ENCODE data around the gene YBX2.
A peak's percentile ranks its signal among the peaks of the same experiment; 100 is the strongest.

The YBX2 gene

GRCh38 chr17:7318121-7318860 lies 23.9 kb upstream of the YBX2 start:
- Histone ChIP-seq H3K36me3 (peaks cover 65% of the 10 kb centered on the region), H3K4me3 (ENCODE audit: low read depth in 1 of 2, low read length in 1 of 2) (no peak overlapping the region), H3K9me3 (no peaks in the 10 kb centered on the region), H3K27ac (no peak overlapping the region), H3K4me1 (ENCODE audit: control insufficient read depth in 1 of 2, insufficient read depth in 1 of 2, low read depth in 1 of 2, low read length in 1 of 2) (peaks cover 21 to 24% of the 10 kb centered on the region in 2 experiments), H3K27me3 (no peaks in the 10 kb centered on the region)
- no peak for TF ChIP-seq CTCF (IDR thresholded peaks at IDR 0.05)

DNA sequence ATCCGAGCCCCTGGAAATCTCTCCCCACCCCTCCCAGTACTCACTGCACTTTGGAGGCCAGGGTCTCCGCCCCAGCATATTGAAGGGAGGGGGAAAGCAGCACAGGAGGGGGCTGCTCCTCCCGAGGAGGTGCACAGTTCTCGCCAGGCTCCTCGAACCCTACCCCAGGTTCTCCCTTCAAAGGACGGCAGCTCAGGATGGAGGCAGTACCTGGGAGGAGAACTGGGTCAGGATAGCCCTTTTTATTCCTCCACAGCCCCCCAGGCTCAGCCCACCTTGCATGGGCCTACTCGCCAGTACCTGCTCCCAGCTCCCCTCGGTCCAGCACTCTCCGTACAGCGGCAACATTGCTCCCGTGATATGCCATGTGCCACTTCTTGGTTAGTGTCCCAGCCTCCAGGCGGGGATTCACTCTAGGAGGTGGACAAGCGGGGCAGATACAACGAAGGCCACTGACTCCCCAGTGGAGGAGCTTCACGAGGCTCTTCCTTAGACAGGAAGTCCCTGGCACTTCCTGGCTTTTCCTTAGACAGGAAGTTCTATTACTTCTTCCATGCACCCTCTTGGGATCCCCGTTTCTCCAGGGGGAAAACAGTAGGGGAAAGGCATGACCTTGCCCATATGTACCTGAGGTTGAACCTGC lies 22.8 kb upstream of the YBX2 start:
- Histone ChIP-seq H3K9me3 (no peaks in the 10 kb centered on the region), H3K4me1 (ENCODE audit: control insufficient read depth in 1 of 2, insufficient read depth in 1 of 2, low read depth in 1 of 2, low read length in 1 of 2) (peaks cover 21 to 24% of the 10 kb centered on the region in 2 experiments), H3K27ac (peak overlapping the region; percentile 35), H3K4me3 (ENCODE audit: low read depth in 1 of 2, low read length in 1 of 2) (no peak overlapping the region), H3K36me3 (peaks cover 65% of the 10 kb centered on the region), H3K27me3 (no peaks in the 10 kb centered on the region)
- TF ChIP-seq CTCF (IDR thresholded peaks at IDR 0.05), result no peak

DNA sequence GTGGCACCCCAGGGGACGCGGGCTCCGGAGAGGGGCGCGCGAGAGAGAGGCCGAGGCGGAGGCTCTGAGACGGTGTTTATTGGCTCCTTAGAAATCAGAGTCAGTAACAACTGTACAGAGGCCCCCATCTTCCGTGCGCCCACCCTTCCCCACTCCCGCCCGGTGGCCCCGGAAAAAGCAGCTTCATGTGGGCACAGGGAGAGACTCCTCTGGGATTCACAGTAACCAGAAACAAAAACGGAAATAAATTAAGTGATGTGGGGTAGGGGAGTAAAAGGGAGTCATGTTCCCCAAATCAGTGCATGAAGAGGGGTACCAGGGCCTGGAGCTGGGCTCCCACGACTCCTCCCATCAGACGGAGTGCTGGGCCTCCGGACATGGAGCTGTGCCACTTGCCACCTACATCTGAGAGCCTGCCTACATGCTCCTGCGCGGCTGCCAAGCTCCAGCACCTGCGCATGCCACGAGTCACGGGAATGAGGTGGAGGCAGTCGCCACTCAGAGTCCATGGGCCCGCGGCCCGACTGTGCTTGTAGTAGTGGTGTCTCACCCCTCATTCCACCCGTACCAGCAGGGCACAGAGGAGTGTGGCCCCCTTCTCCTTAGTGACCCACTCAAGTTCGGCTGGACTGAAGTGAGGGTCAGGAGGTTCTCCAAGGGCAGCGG lies 21.3 kb upstream of the YBX2 start:
- Histone ChIP-seq H3K4me1 (ENCODE audit: control insufficient read depth in 1 of 2, insufficient read depth in 1 of 2, low read depth in 1 of 2, low read length in 1 of 2) (peaks cover 21 to 24% of the 10 kb centered on the region in 2 experiments), H3K9me3 (no peaks in the 10 kb centered on the region), H3K27me3 (no peaks in the 10 kb centered on the region), H3K4me3 (ENCODE audit: low read depth in 1 of 2, low read length in 1 of 2) (peak overlapping the region; percentile 73 to 86), H3K27ac (peak overlapping the region; percentile 99), H3K36me3 (peaks cover 64% of the 10 kb centered on the region)
- peak; percentile 4 for TF ChIP-seq CTCF (IDR thresholded peaks at IDR 0.05)

DNA sequence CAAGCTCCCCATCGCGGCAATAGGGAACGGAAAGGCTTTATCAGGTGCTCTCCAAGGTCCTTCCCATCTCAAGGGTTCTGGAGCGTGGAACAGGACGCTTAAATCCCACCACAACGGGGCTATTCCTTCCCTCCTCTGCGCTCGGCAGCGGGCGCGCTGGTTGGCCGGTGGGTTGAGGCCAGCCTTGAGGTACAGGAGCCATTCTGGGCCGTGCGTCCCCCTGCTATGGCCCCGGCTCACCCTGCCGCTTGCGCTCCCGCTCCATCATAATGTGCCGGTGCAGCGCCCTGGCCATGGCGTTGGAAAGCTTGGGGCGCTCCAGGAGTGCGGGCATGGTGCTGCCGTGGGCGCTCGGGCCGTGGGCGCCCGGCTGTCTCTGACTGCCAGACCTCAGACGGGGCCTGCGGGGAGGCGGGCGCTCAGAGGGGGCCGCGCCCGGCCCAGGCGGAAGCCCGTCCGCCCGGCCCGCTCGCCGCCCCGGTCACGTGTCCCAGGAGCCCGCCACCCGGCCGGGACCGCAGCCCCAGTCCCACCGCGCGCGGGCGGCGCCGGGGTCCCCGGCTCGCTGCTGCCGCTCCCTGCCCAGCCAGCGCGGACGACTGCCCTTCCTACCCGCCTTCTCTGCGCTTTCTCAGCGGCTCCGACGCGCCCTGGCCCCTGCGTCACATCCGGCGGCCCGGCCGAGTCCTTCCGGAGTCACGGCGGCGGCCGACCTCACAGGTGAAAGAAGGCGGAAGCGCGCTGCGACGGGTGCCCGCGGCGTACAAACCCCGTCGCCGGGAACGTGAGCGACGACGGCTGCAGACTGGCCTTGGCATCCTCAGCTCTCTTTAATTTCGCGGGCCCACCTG lies 20.5 kb upstream of the YBX2 start, which contains the start of gene GPS2:
Gene GPS2 (minus strand): TSS at position 642 of the 851 bp plus-strand sequence. CDS start 308 bp downstream, at position 334.
- Histone ChIP-seq H3K4me3 (ENCODE audit: low read depth in 1 of 2, low read length in 1 of 2) (peak within 1 kb of the TSS; percentile 73 to 86), H3K36me3 (peaks cover 59% of the 10 kb centered on the region), H3K27me3 (no peaks in the 10 kb centered on the region), H3K9me3 (no peaks in the 10 kb centered on the region), H3K4me1 (ENCODE audit: control insufficient read depth in 1 of 2, insufficient read depth in 1 of 2, low read depth in 1 of 2, low read length in 1 of 2) (peaks cover 21 to 26% of the 10 kb centered on the region in 2 experiments), H3K27ac (peak within 1 kb of the TSS; percentile 99)
- peak; percentile 19 for TF ChIP-seq CTCF (IDR thresholded peaks at IDR 0.05)
